Fibroblast of villous mesenchyme (primary cell): ENCODE results near the gene MFSD6. TPM values are rescaled to one million over a fixed set of nuclear protein-coding genes. Genes with fewer than 3 reads are reported as not detected.

Experiments used
- DNase-seq: peaks from one replicate; pipeline ENCODE4 v3.0.0-alpha.2; 2010; ENCODE audit warnings: low read depth
- H3K4me3 ChIP-seq: 2 replicates; pipeline ENCODE4 v1.5.1; 2011; ENCODE audit warnings: low read depth, mild to moderate bottlenecking, low read length
- total RNA-seq: library from RNA; depleted of rRNA; stranded (reverse); fragments of >200 nt; gene quantifications from 2 replicates; pipeline ENCODE4 v1.2.3, GENCODE V29; 2012
- TF ChIP-seq, protein P1 (sequence below): IDR thresholded peaks from 2 replicates; pipeline ENCODE4 v1.5.1; 2012; ENCODE audit warnings: low read depth, mild to moderate bottlenecking, low read length; ENCODE audit not compliant: insufficient read depth

The MFSD6 gene
- total RNA-seq, 1 donor = 14.7 TPM

DNA sequence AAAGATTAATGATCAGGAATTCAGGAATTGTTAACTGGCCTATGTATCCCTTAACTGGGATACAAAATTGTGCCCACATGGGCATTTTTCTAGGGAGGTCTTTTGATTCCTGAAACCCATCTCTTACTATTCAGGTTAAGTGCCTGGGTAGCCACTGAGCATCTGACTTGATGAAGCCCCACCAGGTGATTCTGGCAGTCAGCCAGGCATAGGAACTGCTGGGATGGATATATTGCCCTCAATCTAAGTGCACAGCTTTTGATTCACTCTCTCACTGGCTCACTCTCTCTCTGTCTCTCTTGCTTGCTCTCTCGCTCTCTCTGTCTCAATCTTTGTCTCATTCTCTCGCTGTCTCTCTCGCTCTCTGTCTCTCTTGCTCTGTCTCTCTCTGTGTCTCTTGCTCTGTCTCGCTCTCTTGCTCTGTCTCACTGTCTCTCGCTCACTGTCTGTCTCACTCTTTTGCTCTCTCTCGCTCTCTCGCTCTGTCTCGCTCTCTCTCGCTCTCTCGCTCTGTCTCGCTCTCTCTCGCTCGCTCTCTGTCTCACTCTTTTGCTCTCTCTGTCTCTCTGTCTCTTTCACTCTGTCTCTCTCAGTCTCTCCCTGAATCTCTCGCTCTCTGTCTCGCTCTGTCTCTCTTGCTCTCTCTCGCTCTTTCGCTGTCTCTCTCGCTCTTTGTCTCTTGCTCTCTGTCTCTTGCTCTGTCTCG is 42.5 kb upstream of the MFSD6 start:
- no peak for DNase-seq
- TF ChIP-seq, protein P1, sequence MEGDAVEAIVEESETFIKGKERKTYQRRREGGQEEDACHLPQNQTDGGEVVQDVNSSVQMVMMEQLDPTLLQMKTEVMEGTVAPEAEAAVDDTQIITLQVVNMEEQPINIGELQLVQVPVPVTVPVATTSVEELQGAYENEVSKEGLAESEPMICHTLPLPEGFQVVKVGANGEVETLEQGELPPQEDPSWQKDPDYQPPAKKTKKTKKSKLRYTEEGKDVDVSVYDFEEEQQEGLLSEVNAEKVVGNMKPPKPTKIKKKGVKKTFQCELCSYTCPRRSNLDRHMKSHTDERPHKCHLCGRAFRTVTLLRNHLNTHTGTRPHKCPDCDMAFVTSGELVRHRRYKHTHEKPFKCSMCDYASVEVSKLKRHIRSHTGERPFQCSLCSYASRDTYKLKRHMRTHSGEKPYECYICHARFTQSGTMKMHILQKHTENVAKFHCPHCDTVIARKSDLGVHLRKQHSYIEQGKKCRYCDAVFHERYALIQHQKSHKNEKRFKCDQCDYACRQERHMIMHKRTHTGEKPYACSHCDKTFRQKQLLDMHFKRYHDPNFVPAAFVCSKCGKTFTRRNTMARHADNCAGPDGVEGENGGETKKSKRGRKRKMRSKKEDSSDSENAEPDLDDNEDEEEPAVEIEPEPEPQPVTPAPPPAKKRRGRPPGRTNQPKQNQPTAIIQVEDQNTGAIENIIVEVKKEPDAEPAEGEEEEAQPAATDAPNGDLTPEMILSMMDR = no peak
- H3K4me3 ChIP-seq = no peak overlapping the region

DNA sequence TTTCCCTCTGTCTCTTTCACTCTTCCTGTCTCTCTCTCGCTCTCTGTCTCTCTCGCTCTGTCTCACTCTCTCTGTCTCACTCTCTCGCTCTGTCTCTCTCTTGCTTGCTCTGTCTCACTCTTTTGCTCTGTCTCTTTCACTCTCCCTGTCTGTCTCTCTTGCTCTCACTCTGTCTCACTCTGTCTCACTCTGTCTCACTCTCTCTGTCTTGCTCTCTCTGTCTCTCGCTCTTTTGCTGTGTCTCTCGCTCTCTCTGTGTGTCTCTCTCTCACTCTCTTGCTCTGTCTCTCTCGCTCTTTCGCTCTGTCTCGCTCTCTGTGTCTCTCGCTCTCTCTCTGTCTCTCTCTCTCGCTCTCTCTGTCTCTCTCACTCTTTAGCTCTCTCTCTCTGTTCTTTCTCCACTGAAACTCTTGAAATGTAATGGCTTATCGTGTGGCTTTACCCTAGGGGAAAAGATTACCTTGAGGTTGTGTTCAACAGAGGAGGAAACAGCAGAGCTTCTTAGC is 41.9 kb upstream of the MFSD6 start:
- DNase-seq = no peak
- TF ChIP-seq, protein P1 = no peak

GRCh38 chr2:190367091-190367490 is 41.1 kb upstream of the MFSD6 start:
- DNase-seq = no peak
- TF ChIP-seq, protein P1 = no peak
- no peak overlapping the region for H3K4me3 ChIP-seq

More for the DNA sequence above, 41.9 kb upstream of the MFSD6 start:
- no peak overlapping the region for H3K4me3 ChIP-seq

DNA sequence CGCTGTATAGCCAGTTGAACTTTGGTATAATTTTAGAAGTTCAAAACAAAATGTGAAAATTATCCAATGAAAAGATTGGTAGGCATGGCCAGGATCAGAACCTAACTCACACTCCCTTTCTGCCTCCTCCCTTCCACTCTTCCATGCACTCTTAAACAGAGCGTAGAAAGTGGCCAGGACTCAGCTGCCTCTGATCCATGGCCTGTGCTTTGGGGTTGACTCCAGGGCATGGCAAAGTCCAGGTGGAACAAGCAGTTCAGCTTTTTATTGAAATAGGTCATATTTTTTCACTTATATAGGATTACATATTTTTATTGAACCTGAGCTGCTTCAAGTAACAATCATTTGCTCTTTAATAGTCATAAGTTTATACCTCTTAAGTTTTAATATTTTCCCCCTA is 38.5 kb upstream of the MFSD6 start:
- no peak overlapping the region for H3K4me3 ChIP-seq
- no peak for DNase-seq
- TF ChIP-seq, protein P1 = no peak

GRCh38 chr2:190376083-190376482 is 32.1 kb upstream of the MFSD6 start:
- DNase-seq = no peak
- TF ChIP-seq, protein P1 = no peak
- no peak overlapping the region for H3K4me3 ChIP-seq

DNA sequence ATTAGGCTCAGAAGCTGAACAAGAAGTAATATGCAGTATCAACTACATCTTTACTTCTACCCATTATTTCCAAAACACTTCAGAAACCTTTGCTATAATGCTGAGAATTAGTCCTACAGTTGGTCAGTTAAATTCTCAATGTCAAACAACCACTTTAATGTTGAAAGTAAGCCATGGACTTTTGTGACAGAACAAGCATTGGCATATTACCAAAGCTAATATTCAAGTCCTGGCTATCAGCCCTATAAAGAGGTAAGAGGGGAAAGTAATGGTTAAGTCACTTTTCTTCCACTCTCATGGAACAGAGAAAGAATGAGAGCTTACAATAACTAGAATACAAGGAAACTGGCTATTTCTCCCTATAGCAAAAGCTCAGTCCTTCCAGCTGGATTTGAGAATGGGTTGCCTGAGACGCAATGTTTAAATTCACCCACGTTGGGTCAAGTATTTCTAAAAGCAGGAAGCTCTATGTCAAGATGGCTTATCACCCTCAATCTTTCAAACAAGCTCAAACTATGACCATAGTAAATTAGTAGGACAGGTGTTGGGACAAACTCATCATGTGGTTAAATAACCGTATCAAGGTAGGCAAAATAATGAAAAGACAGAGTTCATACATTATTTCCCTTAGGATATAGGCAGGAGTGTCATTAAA is 31.4 kb upstream of the MFSD6 start:
- no peak for DNase-seq
- TF ChIP-seq, protein P1 = no peak
- no peak overlapping the region for H3K4me3 ChIP-seq
